Measurements from ENCODE around the gene EHMT1.

EHMT1 gene

DNA sequence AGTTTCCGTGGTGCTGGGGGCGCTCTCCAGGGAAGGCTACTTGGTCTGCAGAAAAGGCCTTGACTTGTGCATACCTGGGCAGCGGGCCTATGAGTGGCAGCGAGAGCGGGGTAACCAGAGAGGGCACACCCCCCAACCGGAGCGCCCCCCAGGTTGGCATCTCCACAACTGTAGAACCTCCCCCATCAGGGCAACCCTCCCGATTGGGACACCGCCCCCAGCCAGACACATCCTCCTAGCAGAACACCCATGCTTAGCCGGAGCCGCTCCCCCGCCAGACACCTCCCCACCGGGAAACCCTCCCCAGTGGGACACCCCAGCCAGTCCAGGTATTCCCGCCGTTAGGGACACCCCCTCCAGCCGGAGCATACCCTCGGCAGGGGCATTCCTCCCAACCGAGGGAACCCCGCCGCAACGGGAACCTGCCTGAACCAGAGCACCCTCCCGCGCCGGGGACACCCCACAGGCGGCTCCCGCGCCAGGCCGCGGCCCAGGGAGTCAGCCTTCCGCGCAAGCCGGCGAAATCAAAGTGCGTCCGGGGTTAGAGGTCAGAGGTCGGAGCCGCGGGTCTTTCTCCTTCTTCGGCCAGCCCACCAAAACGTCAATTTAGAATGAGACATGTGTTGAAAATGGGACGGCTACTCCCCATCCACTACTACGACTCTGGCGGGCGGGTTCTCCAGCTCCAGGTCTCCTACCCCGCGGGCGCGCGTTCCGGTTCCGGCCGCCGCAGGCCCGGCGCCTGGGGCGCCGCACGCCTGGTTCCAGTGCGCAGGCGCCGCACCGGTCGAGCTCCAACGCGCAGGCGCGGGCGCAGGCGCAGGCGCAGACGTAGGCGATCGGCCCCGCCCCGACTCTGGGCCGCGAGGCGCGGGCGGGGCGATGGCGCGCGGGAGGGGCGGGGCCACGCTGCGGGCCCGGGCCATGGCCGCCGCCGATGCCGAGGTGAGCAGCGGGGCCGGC lies at the start of gene EHMT1:
Gene EHMT1 (plus strand): TSS at position 901 of the 963 bp plus-strand sequence. CDS start 24 bp downstream, at position 925.
- FAIRE-seq, result no peak

DNA sequence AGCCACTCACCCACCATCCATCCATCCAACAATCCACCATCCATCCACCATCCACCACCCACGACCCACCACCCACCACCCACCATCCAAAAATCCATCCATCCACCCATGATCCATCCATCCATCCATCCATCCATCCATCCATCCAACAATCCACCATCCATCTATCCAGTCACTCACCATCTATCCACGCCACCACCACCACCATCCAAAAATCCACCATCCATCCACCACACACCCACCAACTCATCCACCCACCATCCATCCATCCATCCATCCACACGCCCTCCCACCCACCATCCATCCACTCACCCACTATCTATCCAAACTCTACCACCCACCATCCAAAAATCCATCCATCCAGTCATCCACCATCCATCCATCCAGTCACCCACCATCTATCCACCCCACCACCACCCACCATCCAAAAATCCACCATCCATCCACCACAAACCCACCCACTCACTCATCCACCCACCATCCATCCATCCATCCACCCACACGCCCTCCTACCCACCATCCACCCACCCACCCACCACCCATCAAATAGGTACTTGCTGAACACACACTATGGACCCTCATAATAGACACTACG lies 49.1 kb upstream of the EHMT1 start:
- no peak for FAIRE-seq

DNA sequence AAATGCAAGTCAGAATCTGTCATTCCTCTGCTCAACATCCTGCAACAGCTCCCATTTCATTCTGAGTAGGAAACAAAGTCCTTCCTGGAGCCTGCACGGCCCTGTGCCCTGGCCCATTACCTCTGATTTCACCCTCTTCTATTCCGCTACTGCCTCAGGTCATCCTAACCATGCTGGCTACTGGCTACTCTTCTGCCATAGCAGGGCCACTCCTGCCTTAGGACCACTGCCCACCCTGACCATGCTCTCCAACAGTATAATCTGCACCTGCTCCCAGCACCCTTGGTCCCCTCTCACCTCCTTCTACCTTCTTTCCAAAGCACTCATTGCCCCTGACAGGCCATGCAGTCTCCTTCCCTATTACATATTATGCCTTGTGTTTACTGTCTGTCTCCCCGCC lies 48.2 kb upstream of the EHMT1 start:
- no peak for FAIRE-seq

DNA sequence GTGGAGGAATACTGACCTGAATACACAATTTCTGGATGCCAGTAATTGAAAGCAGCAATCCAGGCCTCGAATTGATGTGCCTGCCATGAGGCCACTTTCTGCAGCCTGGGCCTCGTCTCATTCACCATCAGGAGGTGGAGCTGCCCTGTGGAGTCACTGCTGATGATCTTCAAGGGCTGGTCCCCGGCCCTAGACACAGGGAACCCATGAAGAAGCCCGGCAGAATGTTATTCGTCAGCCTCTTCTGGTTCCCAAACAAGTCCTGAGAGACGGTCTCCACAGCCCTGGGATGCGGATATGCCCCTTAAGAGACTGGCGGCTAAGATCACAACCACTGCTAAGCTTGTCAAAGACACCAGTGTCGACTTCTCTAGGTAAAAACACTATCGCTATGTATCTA lies 44.6 kb upstream of the EHMT1 start:
- no peak for FAIRE-seq

DNA sequence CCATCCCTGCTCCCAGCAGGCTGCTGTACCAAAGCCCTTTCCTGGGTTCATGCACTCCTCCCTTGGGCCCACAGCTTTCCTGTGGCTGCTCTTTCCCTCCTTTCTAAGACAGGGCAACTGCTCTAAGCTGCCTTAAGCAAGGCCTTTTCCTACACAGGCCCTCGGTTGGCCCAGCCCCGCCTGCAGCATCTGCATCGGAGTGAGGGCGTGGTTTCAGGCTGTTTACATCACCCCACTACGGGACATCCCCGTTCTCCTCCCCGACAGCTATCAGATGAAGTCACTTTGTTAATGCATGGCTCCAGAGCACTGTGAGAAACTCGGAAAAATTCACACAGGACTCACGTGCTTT lies 43.5 kb upstream of the EHMT1 start:
- no peak for FAIRE-seq

DNA sequence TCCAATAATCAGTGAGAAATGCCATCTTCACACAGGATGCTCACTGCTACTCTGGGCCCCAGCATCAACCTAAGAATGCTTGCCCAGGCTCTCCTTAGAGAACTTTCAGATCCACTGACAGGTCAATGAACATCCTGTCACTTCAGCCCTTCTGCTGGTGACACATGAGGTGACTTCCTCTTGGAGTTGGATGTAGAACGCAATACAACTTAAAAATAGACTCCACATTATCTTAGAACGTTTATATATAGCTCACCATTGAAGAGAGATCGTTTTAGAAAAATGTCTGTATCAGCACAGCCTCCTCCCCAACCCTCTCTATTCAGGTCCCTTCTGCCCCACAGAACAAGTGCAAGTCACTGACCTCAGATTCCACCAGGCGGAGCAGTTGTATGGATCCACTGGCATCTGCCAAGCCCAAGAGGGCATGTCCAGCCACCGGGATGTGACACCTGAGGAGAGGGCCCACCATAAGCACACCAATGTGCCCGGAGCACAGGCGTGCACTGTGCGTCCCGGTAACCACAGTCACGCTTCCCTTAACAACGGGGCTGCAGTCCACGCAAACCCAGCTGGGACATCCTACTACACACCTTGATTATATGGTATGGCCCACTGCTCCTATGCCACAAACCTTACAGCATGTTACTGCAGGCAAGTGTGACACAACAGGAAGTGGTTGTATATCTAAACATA lies 42.9 kb upstream of the EHMT1 start:
- no peak for FAIRE-seq

GRCh38 chr9:137578518-137579258 lies 40.1 kb upstream of the EHMT1 start, which contains the start of gene DPH7:
DPH7 (minus strand) TSS chr9:137578925; CDS start chr9:137578777, 148 bp downstream.
- no peak for FAIRE-seq

DNA sequence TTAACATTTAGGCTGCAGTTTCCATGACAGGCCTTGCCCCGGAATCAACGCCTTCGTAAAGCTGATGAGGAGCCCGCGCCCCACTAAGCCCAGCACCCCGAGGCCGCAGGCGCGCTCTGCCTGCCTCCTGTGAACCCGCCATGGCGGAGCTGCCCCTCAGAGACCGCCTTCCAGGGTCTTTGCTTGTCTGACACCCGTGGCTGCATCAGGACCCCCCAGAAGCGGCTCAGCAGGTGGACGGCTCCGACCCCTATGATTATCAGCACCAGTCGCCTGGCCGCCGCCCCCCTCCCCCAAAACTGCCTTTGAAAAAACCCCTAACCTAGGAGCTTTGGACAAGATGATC lies 39.6 kb upstream of the EHMT1 start:
- FAIRE-seq, result no peak

- no peak for FAIRE-seq
Measured at GRCh38 chr9:137580209-137580953, 38.4 kb upstream of the EHMT1 start.

DNA sequence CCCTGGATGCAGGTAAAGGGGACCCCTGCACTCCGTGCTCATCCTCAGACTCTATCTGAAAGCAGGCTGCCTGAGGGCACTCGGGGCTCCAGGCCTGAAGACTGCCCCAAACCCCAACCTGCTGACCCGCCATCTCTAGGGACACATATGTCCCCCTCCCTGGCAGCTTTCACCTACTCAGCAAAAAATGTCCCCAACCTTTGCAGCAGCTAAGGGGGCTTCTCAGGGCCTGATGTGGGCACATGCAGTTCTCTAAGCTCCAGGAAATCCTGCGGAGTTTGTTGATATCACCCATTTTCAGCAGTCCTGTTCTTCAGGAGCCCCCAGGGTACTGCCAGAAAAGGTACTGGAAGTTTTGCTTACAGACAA lies 37.9 kb upstream of the EHMT1 start:
- no peak for FAIRE-seq

DNA sequence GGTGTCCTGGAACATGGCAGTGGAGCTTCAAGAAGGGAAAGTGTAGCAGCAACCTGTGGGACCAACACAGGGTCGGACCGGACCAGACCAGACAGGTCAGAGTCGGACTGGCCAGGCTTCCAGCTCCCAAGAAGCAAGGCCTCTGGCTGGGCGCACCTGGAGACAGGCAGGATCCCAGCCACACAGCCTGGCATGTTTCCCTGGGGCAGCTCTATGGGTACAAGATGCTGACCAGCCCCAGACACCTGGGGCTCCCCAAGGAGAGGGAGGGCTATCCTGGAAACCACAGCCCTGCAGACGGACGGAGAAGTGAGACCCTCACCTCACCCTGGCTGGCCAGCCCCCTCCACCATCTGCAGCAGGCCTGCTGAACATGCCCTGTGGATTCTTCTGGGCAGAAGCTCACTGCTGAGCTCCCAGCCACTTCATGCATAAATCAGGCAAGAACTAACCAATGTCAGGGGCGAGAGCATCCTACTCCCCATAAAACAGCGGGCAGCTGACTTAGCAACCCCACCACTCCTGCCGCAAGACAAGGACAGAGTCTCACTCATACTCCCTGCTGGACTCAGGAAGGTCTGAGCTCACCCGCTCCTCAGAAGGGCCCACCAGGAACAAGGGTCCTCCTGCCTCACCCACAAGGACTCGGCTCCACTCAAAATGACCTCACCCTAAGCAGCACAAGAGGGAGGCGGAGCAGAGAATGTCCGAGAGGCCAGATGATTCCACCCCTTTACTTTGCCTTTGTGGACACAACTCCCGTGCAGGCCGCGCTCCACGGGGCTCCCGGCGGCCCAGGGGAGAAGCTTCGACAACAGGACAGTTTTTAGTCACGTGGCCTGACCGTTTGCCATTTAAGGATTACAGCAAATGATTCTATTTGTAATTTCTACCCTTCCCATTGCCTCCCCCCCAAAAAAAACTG lies 37.2 kb upstream of the EHMT1 start:
- FAIRE-seq, result no peak

GRCh38 chr9:137582286-137582860 lies 36.4 kb upstream of the EHMT1 start:
- no peak for FAIRE-seq

- FAIRE-seq, result no peak
Measured at GRCh38 chr9:137583347-137583746, 35.5 kb upstream of the EHMT1 start.

DNA sequence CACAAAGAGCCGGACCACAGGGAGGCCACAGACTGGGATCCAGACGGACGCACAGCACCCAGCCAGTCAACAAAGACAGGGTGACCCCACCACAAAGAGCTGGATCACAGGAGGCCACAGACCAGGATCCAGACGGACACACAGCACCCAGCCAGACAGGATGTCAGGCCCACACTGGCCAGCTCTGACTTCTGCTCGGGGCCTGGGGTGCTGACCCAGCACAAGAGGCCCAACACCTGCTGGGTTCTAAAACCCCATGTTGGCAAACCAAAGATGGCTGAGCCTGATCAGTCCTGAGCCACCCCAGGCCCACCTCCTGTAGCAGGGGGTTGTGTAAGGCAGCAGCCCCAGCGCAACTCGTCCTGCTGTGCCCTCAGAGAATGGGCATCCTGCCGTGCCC lies 34.8 kb upstream of the EHMT1 start:
- FAIRE-seq, result no peak

DNA sequence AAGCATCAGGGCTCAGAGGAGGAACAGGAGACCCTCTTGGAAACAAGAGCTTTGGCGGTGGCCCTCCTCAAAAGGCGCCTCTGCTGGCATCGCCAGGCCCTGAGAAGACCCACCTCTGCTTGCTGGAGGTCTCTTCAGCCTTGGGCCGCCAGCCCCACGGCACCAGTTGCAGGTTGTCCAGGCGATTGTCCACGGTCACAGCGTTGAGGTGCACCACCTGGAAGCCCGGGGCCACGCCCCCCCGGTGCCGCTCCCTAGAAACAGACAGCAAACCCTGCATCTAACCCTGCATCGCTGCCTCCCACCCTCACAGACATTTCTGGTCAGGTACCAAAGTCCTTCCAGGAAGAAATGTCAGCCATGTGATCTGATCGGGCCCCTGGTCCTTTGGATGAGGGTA lies 32.0 kb upstream of the EHMT1 start:
- FAIRE-seq, result no peak

- no peak for FAIRE-seq
Measured at GRCh38 chr9:137588311-137588710, 30.5 kb upstream of the EHMT1 start.

GRCh38 chr9:137588891-137589290 lies 29.9 kb upstream of the EHMT1 start:
- no peak for FAIRE-seq

DNA sequence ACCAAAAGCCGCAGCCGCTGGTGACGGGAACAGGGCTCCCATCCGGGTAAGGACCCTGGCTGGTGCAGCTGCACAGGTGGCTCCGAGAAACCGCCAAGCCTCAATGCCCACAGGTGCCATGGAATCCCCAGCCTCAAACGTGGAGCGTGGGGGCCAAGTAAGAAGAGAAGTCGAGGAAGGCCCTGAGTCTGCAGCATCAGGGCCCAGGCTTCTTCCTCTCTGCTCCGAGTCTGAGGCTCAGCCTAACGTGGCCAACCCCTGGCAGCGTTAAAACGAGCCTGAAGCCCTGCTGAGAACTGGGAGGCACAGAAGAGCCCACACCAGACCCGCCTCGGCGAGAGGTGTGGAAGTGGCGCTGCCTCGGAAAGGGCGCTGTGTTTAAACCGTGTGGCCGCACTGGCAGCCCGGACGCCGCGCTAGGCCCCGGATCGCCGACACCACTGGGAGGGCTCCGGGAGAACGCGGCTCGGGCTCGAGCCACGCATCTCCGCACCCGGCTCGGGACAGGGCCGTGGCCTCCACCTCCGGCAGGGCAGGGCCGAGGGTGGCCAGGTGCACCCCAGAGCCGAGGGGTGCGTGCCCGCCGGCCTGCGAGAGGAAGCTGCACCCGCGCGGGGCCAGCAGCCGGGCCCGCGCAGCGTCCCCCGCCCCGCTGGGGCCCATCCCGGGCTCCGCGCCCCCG lies 29.2 kb upstream of the EHMT1 start:
- no peak for FAIRE-seq

GRCh38 chr9:137590123-137590468 lies 28.7 kb upstream of the EHMT1 start:
- no peak for FAIRE-seq
